ENCODE measurements around the gene CEBPA. TPM values are rescaled to one million over a fixed set of nuclear protein-coding genes. Genes with fewer than 3 reads are reported as not detected.

Gene CEBPA
- total RNA-seq, 1 donor from 2014 or later = 14.9 TPM

- no peaks in the 10 kb centered on the region for H3K36me3 ChIP-seq
- no peaks in the 10 kb centered on the region for H3K27me3 ChIP-seq
- no peak for DNase-seq (ENCODE audit: low spot score in 2 of 2)
- no peak overlapping the region for H3K27ac ChIP-seq
- H3K4me1 ChIP-seq = no peaks in the 10 kb centered on the region
- no peaks in the 10 kb centered on the region for H3K9me3 ChIP-seq
- H3K4me3 ChIP-seq = no peak overlapping the region
- no peak for TF ChIP-seq CTCF (IDR thresholded peaks at IDR 0.05)
- intact Hi-C loops (cut with DNase I) = no loop called here
These were observed 45.0 kb upstream of the CEBPA start for GRCh38 chr19:33347300-33347699.

- no peaks in the 10 kb centered on the region for H3K4me1 ChIP-seq
- no peak for TF ChIP-seq CTCF (IDR thresholded peaks at IDR 0.05)
- H3K27ac ChIP-seq = no peak overlapping the region
- DNase-seq (ENCODE audit: low spot score in 2 of 2) = no peak
- H3K9me3 ChIP-seq = no peaks in the 10 kb centered on the region
- H3K4me3 ChIP-seq = no peak overlapping the region
- H3K36me3 ChIP-seq = no peaks in the 10 kb centered on the region
- no peaks in the 10 kb centered on the region for H3K27me3 ChIP-seq
- intact Hi-C loops (cut with DNase I) = no loop called here
These were observed 44.3 kb upstream of the CEBPA start for GRCh38 chr19:33346665-33347064.

- no peak for DNase-seq (ENCODE audit: low spot score in 2 of 2)
- no peak for TF ChIP-seq CTCF (IDR thresholded peaks at IDR 0.05)
- intact Hi-C loops (cut with DNase I) = no loop called here
- Histone ChIP-seq H3K27ac (no peak overlapping the region), H3K4me3 (no peak overlapping the region), H3K9me3 (no peaks in the 10 kb centered on the region), H3K4me1 (no peaks in the 10 kb centered on the region), H3K36me3 (no peaks in the 10 kb centered on the region), H3K27me3 (no peaks in the 10 kb centered on the region)
These were observed 42.8 kb upstream of the CEBPA start for GRCh38 chr19:33345163-33345562.

GRCh38 chr19:33344573-33344925 is 42.2 kb upstream of the CEBPA start:
- no peak for DNase-seq (ENCODE audit: low spot score in 2 of 2)
- Histone ChIP-seq H3K4me3 (no peak overlapping the region), H3K27ac (no peak overlapping the region), H3K36me3 (no peaks in the 10 kb centered on the region), H3K27me3 (no peaks in the 10 kb centered on the region), H3K9me3 (no peaks in the 10 kb centered on the region), H3K4me1 (no peaks in the 10 kb centered on the region)
- TF ChIP-seq CTCF (IDR thresholded peaks at IDR 0.05) = no peak
- intact Hi-C loops (cut with DNase I) = no loop called here

GRCh38 chr19:33343859-33344572 is 41.7 kb upstream of the CEBPA start:
- H3K27ac ChIP-seq = no peak overlapping the region
- no peaks in the 10 kb centered on the region for H3K4me1 ChIP-seq
- intact Hi-C loops (cut with DNase I) = no loop called here
- no peaks in the 10 kb centered on the region for H3K36me3 ChIP-seq
- no peaks in the 10 kb centered on the region for H3K27me3 ChIP-seq
- TF ChIP-seq CTCF (IDR thresholded peaks at IDR 0.05) = no peak
- no peak overlapping the region for H3K4me3 ChIP-seq
- H3K9me3 ChIP-seq = no peaks in the 10 kb centered on the region
- no peak for DNase-seq (ENCODE audit: low spot score in 2 of 2)

GRCh38 chr19:33343301-33343700 is 41.0 kb upstream of the CEBPA start:
- Histone ChIP-seq H3K9me3 (no peaks in the 10 kb centered on the region), H3K27me3 (no peaks in the 10 kb centered on the region), H3K4me3 (no peak overlapping the region), H3K27ac (no peak overlapping the region), H3K4me1 (no peaks in the 10 kb centered on the region), H3K36me3 (no peaks in the 10 kb centered on the region)
- intact Hi-C loops (cut with DNase I) = no loop called here
- no peak for DNase-seq (ENCODE audit: low spot score in 2 of 2)
- no peak for TF ChIP-seq CTCF (IDR thresholded peaks at IDR 0.05)

Measured in ascending aorta (tissue), 2 donors.